Embryonic facial prominence (tissue), 1 donor: Measurements from ENCODE around the gene GPAT2.
"Not testable (repeated sequence)": the region's sequence is repeated elsewhere in the genome, so short reads cannot be mapped to it uniquely, and the experiment has no call there.

Source experiments
- DNase-seq: peaks from one replicate; pipeline ENCODE4 v3.0.0-alpha.2; 2016; ENCODE audit errors: extremely low spot score

GPAT2 gene, protein sequence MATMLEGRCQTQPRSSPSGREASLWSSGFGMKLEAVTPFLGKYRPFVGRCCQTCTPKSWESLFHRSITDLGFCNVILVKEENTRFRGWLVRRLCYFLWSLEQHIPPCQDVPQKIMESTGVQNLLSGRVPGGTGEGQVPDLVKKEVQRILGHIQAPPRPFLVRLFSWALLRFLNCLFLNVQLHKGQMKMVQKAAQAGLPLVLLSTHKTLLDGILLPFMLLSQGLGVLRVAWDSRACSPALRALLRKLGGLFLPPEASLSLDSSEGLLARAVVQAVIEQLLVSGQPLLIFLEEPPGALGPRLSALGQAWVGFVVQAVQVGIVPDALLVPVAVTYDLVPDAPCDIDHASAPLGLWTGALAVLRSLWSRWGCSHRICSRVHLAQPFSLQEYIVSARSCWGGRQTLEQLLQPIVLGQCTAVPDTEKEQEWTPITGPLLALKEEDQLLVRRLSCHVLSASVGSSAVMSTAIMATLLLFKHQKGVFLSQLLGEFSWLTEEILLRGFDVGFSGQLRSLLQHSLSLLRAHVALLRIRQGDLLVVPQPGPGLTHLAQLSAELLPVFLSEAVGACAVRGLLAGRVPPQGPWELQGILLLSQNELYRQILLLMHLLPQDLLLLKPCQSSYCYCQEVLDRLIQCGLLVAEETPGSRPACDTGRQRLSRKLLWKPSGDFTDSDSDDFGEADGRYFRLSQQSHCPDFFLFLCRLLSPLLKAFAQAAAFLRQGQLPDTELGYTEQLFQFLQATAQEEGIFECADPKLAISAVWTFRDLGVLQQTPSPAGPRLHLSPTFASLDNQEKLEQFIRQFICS

DNA sequence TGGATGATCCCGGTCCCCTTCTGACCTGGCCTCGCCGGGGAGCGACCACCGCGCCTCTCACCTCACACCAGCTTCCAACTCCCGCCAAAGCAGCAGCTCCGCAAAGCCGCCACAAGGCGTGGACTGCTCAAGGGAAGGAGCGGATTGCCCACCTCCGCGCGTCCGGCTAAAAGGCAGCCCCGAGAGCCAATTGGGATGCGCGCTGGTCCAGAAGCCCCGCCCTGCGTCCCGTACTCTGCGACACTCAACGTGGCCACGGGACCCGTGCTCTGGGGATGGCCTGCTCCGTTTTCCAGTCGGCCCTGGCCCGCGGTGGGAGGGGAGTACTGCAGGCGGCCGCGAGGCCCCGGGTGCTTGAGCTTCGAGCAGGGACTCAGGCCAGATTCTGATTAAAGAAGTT, at the start of gene GPAT2:
GPAT2 (minus strand) TSS at position 125 of the 400 bp plus-strand sequence. CDS start 2,557 bp downstream, outside the sequence.
- not testable (repeated sequence) for DNase-seq

DNA sequence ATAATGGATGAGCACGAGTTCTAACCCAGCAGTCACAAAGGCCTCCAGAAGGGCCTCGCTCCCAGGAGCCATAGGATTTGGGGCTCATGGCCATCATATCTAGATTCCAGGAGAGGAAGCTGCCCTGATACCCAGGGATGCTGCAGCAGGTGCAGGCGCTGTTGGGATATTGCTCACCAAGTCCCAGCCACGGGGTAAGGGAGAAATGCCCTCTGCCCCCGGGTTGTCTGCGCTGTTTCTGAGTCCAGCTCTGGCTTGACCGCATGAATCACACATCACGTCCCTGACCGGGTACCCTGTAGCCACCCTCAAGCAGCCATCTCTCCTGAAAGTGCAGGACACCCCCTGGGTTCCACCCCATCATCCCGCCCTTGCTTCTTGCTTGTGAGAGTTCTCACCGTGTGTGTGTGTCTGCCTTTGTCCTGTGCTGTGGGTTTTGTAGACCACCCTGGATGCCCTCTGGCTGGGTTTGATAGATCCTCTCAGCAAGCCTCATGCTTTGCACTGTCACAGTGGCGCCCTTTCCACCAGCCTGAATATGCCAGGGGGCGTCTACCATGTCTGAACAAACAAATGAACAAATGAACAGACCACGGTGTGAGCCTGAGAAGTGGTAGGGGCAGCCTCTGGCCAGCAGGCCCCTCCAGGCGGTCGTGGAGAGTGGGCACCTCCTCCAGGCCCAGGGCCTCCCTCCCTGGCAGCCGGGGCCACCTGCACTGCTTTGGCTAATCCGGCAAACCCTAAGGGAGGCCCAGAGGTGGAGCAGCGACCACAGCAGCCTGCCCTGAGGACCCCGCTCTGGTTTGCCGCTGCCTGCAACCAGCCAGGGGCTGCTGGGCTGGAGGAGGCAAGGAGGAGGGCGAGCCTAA, 49.5 kb upstream of the GPAT2 start:
- DNase-seq = no peak

DNA sequence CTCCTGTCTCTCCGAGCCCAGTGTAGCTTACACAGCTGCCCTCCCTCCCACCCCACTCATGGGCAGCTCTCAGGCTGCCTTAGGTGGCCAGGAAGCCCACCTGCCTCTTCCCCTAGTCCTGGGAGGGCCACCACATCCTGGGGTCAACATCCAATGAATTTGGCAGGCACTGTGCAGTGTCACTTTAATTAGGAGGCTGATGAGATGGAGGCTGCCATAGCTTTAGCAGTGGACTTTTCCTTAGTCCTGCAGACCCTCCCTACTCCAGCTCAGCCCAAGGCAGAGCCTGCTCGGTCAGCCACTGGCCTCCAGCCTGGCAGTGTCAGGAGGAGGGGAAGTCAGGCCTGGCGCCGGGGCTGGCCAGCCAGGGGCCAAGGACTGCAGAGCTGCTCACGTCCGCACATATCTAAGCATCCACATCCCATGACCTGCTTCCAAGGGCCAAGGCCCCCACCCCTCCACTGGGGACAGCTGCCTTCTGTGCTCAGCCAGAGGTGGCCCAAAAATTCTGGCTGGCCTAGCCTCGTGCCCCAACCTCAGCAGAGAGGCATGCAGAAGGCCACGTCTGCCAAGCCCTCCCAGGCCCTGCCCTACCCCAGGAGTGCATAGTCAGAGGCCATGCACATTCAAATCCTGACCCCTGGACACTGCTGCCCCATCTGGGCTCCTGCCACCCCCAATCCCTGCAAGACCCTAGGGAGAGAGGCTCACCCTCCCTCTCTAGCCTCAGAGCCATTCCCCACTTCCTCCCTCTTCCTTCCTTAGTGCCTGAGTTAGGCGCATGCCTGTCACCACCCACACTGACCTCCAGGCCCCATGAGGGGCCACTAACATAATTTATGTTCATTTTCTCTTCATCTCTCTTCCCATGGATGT, 48.6 kb upstream of the GPAT2 start:
- no peak for DNase-seq

DNA sequence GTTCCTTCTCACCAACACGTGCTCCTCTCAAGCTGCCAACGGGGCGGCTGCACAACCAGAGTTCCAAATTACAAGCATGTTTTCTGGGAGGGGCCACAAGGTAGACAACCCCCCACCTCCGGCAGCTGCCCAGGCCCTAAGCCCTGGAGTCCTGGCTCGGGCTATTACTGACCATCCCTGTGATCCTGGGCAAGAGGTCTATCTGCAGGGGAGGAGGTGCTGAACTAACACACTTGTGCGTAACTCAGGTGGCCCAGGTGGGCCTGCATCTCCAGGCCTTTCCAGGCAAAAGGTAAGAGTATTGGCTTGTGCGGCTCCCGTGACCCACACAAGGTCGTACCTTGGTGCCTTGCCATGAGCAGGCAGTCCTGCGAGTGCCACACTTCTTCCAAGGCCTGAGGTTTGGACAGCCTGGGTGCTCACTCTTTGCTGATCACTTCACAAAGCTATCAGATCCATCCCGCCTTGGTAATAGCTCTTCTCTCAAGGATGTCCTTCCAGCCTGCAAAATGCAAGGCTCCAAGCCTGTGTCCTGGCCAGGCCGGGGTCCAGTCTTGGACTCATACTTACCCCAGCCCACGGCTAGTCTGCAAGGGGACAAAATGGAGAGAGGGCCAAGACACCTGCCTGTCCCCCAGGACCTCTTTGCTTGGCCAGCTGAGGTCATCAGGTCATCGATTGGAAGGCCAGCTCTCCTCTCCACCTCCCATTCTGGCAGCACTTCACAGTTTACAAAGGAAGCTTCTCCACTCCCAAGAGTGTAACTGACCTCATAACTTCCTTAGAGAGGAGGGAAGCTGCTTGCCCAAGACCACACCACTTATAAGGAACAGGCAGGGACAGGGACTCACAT, 47.7 kb upstream of the GPAT2 start:
- no peak for DNase-seq

DNA sequence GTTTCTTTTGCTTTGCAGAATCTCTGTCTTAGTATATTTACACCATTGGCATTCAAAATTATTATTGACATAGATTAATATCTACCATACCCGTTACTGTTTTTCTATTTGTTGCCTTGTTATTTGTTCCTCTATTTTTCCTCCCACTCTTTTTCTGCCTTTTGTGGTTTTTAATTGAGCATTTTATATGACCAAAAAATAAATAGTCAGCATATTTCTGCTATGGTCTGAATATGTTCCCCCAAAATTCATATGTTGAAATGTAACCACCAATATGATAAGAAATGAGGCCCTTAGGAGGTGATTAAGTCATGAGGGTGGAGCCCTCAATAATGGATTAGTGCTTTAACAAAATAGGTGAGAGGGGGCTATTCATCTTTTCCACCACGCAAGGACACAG, 46.3 kb upstream of the GPAT2 start:
- DNase-seq = no peak

DNA sequence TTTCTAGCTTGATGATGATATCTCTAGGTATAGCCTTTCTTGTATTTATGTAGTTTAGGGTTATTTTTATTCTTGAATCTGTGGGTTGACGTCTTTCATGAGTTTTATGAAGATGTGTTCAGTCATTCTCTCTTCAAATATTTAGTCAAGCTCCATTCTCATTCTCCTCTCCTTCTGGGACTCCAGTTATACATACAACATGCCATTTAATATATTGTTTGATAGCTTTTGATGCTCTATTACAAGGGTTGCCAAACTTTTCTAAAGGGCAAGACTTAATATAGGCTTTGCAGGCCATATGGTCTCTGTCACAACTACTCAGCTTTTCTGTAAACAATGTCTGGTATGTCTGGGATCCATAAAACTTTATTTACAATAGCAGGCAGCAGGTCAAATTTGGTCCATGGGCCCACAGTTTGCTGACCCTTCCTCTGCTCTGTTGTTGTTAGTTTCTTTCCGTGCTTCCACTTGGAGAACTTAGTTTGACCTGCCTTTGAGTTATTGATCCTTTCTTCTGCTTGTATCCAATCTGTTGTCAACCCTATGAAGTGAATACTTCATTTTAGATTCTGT, 40.6 kb upstream of the GPAT2 start:
- no peak for DNase-seq

DNA sequence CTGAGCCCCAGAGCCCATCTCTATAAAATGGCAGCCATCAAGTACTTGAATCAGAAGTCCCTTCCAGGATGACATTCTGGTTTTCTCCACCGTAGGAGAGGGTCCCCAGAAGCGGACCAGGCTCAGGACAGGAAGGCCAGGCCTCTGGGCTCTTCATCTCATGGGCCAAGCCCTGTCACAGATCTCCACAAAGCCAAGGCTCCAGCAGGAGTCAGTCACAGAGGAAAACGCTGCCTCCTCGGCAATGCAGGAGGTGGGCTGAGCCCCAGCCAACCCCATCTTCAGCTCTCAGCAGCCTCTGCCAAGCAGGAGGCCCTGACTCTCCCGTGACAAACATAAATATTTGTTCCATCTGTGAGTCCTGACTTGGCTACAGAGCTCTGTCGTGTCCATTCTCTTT, 39.4 kb upstream of the GPAT2 start:
- no peak for DNase-seq

DNA sequence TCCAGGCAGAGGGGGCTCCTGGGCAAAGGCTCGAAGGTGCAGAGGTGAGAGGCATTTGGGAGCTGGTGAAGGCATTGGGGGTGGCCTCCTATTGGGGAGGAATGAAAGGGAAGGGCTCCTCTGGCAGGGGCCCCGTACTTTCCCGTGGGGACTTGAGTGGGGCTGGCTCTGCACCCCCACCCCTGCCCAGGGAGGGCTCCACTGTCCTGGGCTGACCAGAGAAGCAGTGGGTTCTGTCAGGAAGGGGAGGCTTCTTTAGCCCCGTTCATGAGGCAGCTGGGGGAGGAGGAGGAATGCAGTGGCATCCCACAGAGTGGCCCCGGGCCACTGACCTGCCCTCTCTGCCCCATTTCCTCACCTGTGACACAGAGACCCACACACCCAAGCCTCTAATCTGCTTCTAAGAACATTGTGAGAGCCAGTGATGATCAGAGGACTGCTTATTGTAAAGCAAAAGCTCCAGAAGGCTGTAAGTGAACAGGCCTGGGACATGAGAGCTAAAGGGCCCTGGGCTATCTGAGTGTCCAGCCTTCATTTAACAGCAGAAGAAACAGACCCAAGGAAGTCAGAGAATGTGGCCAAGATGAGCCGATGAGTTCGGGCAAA, 38.6 kb upstream of the GPAT2 start:
- DNase-seq = no peak

DNA sequence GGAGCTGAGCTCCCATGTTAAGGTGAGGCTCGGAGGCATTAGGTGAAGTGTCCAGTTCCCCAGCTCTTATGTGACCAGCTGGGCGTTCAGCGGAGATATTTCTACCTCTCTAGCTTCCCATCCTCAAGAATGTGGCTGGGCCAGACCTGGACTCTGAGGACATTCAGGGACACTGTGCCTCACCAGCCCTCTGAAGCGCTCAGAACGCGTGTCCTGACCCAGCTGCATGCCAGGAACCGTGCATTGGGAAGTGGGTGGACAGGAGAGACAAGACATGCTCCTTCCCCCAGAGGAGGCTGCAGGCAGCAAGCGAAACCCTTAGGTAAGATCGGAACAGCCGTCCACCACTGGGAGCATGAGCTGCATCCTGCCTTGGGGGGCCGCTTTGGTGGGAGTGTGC, 38.0 kb upstream of the GPAT2 start:
- no peak for DNase-seq

DNA sequence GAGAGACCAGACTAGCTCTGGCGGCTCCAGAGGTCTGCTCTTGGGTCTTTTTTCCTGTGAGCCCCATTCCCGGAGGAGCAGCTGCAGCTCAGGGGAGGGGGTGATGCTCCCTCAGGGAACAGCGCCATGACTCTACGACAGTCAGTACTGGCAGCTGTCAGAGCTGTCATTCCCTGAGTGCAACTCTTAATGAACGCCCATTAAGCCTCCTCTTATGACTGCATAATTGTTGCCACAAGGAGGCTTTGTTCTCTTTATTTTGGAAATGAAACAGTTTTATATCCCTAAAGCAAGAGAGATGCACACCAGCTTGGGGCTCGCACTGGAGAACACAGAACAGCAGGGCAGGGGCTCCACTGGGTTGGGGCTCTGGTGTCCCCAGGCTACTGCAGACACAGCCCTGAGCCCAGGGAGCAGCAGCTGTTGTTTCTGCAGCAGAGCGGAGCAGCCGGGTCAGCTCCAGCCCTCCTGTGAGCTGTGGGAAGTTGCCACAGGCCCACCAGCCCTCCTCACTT, 37.3 kb upstream of the GPAT2 start:
- DNase-seq = not testable (repeated sequence)

DNA sequence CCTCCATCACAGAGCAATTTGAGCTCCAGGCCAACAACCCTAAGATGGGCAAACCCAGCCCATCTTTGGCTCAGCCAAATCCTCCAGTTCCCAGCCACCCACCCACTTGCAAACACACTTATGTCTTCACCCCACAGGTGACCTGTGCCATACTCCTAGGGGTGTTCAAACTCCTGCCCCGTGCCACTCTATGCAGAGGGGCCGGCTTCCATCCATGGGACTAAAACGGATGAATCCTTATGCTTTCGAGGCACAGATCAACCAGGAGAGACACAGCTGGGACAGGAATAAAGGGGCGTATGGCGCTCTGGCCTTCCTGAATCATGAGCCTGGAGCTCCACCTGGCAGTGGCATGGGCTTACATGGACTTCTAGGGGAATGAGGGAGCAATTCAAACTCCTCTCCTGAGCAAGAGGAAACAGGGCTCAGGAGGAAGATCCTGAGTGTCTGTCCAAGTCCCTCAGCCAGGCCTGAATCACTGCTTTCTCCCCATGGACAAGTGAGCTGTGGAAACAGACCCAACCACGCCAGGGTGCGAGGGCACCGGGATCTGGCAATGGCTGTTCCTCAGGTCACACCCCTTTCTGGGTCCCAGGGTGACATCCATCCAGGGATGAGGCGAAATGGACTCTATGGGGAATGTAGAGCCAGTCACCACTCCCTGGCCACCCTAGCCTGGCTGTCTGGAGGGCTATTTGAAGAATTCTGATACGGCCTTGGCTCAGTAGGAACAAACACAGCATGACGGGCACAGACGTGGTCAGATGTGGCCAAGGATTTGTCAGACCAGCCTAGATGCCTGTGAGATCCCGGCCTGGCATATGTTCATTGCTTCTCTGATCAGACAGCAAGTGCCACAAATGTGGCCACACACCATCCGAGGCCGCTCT, 36.6 kb upstream of the GPAT2 start:
- DNase-seq = not testable (repeated sequence)

DNA sequence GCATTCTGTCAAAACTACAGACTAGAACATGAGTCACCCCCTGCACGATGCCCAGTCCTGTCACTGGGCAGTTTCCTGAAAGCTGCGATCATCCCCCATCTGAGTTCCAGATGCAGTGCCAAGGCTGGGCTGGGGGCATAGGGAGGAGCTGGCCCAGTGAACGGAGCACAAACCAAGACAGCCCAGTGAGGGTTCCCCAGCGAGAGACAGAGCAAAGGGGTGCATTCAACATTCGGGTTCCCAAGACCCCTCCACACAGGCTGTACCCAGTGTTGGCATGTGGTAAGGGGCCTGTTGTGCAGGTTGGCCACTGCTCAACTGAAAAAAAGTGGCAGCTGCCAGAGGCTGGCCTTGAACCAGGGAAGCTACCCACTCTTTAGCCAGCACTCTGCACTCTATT, 35.6 kb upstream of the GPAT2 start:
- not testable (repeated sequence) for DNase-seq

DNA sequence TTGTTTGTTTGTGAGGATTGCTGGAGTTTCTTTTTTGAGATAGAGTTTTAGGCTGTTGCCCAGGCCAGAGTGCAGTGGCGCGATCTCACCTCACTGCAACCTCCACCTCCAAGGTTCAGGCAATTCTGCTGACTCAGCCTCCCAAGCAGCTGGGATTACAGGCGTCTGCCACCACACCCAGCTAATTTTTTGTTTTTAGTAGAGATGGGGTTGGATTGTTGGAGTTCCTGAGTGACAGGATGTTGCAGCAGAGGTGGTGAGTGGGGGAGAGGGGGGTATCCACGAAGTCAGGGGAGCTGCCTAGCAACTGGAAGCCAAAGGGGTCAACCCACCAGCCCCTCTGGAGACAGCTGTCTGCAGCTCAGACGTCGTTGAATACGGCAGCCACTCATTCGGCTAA, 35.2 kb upstream of the GPAT2 start:
- DNase-seq = not testable (repeated sequence)

DNA sequence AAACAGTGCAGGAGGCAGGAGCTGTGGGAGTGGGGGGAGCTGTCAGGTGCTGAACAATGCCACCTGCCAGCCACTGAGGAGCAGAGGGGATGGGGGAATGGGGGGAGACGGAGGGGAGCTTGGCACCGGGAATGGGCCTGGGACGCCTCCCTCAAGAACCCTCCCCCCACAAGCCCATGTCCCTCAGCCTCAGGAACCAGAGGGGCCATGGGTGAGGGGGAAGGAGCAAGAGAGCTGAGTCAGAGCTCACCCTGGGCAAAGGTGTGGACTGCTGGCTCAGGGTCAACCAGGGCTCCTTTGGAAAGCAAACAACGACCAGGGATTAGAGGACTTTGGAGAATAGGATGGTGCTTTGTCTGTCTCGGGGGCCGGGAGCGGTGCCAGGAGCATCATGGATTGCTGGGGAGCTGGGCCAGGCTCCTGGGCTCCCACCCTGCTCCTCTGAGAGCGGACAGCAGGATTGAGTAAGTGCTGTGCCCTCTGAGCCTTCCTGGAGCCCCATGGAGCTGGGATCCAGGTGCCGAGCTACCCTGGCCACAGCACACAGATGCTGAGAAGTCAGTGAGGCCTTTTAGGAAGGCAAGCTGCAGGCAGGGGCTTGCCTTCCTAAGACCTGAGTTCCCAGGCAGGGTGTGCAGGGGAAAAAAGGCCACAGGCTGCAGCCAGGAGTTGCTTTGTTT, 33.3 kb upstream of the GPAT2 start:
- DNase-seq = not testable (repeated sequence)

DNA sequence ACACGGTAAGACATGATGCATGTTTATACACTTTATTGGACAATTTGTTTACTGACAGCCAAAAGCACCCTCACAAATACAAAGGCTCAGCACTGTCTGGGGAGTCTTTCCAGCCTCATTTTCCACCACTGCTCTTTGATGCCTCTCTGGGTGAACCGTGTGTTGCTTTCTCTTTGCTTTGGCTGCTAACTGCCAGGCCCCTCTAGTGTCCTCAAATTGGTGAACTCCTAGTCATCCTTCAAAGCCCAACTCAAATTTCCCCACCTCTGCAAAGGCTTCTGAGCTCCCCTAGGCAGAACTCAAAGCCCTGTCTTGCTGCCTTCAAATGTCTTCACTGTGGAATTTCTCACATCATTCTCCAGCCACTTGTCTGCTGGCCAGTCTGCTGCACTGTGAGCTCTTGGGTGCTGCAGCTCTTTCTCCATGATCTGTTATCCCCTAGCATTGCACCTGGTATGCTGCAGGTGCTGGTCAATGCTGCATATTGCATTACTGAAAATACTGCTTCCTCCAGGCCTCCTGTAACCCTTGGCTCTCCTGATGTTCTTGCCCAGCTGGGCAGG, 32.5 kb upstream of the GPAT2 start:
- not testable (repeated sequence) for DNase-seq

DNA sequence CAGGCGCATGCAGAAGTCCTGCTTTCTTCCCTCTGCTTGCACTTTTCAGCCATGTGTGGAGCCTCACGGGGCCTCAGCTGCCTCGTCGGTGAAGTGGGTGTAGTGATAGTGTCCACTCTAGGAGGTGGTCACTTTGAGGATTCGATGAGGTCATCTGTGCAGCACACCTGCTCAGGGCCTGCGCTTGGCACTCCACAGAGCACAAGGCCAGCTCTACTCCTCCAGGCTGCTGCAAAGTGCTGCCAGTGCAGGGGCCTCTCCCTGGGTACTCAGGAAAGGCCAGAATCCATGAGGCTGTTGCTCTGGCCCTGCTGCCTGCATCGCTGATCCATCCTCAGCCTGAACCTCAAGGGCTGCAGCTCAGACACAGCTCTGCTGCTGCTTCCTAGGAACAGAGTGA, 31.8 kb upstream of the GPAT2 start:
- not testable (repeated sequence) for DNase-seq

DNA sequence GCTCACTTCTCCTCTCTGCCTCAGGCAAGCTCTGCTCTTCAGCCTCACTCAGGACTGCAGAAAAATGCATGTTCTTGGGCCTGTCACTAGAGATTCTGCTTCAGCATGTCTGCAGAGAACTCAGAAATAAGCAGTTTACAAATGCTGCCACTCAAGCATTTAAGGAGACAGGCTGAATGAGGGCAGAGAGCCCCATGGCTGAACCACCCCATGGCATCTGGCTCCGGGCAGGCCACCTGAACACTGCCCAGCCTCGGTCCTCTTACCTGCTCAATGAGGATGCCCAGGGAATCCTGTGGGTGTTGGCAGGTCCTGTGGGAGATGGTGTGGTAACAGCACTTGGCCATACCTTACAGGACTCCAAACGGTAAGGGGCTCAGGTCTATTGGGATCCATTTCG, 31.2 kb upstream of the GPAT2 start:
- not testable (repeated sequence) for DNase-seq
